ENCODE measurements around the gene CREB3.

DNA sequence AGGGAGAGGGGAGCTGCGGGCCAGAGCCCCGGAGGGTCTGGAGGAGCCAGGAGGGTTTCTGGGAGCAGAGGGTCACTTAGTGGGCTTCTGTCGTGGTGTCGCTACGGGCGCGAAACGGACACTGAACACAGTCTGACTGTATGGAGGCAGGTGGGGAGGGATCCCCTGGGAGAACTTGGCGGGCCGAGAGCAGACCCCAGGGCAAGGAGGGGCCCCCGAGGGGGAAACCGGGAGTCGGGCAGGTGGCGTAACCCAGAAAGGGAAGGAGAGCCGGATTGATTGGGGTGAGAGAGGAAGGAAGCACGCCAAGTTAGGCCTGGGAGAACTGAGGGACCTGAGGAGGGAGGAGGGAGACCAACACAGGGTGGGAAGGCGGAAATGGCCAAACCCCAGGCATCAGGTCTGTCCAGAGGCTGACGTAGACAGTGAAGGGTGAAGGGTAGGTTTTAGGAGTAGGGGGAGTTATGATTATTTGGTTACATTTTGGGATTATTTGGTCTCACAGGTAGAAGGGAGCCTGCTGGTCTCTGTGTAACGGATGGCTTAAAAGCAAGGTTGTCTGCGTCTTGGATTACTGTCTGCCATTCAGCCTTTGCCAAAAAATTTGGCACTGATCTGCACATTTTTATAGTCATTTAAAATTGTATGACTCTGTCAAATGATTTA, 24.9 kb downstream of the CREB3 start:
- peak in 1 of 2 donors; percentile 19 for TF ChIP-seq POLR2AphosphoS5 (IDR thresholded peaks at IDR 0.05)
- TF ChIP-seq, protein P1, sequence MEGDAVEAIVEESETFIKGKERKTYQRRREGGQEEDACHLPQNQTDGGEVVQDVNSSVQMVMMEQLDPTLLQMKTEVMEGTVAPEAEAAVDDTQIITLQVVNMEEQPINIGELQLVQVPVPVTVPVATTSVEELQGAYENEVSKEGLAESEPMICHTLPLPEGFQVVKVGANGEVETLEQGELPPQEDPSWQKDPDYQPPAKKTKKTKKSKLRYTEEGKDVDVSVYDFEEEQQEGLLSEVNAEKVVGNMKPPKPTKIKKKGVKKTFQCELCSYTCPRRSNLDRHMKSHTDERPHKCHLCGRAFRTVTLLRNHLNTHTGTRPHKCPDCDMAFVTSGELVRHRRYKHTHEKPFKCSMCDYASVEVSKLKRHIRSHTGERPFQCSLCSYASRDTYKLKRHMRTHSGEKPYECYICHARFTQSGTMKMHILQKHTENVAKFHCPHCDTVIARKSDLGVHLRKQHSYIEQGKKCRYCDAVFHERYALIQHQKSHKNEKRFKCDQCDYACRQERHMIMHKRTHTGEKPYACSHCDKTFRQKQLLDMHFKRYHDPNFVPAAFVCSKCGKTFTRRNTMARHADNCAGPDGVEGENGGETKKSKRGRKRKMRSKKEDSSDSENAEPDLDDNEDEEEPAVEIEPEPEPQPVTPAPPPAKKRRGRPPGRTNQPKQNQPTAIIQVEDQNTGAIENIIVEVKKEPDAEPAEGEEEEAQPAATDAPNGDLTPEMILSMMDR (IDR thresholded peaks at IDR 0.05): no peak
- TF ChIP-seq POLR2A (IDR thresholded peaks at IDR 0.05): peak in 1 of 4 donors; percentile 37

All from upper lobe of left lung (tissue), 4 donors.